Measurements from ENCODE around the gene LTBP1.

DNA sequence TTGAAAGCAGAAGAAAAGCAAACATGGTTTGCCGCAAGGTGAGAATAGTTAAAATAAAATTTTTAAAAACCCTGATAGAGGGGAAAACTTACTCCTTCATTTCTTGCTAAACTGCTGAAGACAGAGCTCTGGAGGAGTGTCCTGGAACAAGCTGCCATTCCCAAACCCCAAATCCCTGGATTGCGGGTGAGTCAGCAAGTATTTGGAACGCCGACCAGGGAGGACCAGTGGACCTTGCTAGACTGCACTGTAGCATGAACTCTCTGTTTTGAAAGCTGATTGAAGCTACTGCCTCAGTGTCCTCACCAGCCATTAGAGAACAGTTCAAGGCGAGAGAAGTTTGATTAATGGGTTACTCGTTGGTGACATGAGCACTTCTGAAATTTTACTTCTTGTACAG lies 430.3 kb downstream of the LTBP1 start:
- no peak for TF ChIP-seq POLR2A (IDR thresholded peaks at IDR 0.05)
- TF ChIP-seq, protein P1, sequence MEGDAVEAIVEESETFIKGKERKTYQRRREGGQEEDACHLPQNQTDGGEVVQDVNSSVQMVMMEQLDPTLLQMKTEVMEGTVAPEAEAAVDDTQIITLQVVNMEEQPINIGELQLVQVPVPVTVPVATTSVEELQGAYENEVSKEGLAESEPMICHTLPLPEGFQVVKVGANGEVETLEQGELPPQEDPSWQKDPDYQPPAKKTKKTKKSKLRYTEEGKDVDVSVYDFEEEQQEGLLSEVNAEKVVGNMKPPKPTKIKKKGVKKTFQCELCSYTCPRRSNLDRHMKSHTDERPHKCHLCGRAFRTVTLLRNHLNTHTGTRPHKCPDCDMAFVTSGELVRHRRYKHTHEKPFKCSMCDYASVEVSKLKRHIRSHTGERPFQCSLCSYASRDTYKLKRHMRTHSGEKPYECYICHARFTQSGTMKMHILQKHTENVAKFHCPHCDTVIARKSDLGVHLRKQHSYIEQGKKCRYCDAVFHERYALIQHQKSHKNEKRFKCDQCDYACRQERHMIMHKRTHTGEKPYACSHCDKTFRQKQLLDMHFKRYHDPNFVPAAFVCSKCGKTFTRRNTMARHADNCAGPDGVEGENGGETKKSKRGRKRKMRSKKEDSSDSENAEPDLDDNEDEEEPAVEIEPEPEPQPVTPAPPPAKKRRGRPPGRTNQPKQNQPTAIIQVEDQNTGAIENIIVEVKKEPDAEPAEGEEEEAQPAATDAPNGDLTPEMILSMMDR (IDR thresholded peaks at IDR 0.05) = no peak
